PC-9 (cell line): ENCODE data around the gene TMSB10. TPM values are rescaled to one million over a fixed set of nuclear protein-coding genes. Genes with fewer than 3 reads are reported as not detected.

Experiments used
- BruUV-seq: library from RNA; stranded (reverse); fragments of 400-500 nt; replicated peaks from 2 replicates; lab custom pipeline; 2021; lab: Mats Ljungman, UMichigan
- CTCF ChIA-PET: fragments of 300-600 bp; sonication (Branson Sonifier 250); formaldehyde crosslinking; loops from one replicate; lab custom pipeline; 2022; ENCODE audit warnings: antibody characterized with exemption; lab: Charles Lee
- POLR2A ChIA-PET: fragments of 300-600 bp; sonication (Branson Sonifier 250); formaldehyde crosslinking; loops from one replicate; lab custom pipeline; 2022; ENCODE audit warnings: antibody characterized with exemption; ENCODE audit not compliant: unreplicated experiment; lab: Charles Lee
- DNase-seq, 2 experiments: peaks; one replicate each; pipeline versions ENCODE4 v3.0.0 to v3.0.0-alpha.2; 2015 to 2022; ENCODE audit warnings: mixed read lengths in 1 of 2
- H2AFZ ChIP-seq: fragments of 200-600 bp; sonication (generic); 2 replicates; pipeline ENCODE4 v1.8.1; 2017; ENCODE audit warnings: antibody characterized with exemption
- H3F3A ChIP-seq: fragments of 200-600 bp; sonication (generic); 2 replicates; pipeline ENCODE4 v1.8.1; 2017; ENCODE audit warnings: antibody characterized with exemption, mild to moderate bottlenecking, low read depth; ENCODE audit not compliant: insufficient read depth
- H3K27ac ChIP-seq: fragments of 200-600 bp; sonication (generic); 2 replicates; pipeline ENCODE4 v1.6.1; 2016; ENCODE audit warnings: mixed run types
- H3K27me3 ChIP-seq: fragments of 200-600 bp; sonication (generic); 2 replicates; pipeline ENCODE4 v1.6.1; 2016; ENCODE audit warnings: low read depth, mixed run types; ENCODE audit not compliant: insufficient read depth
- H3K36me3 ChIP-seq: fragments of 200-600 bp; sonication (generic); 2 replicates; pipeline ENCODE4 v1.6.1; 2016; ENCODE audit warnings: low read depth, mixed run types
- H3K4me1 ChIP-seq: fragments of 200-600 bp; sonication (generic); replicated peaks from 2 replicates; pipeline ENCODE4 v1.6.1; 2016; ENCODE audit warnings: mixed run types; ENCODE audit not compliant: insufficient read depth
- H3K4me2 ChIP-seq: fragments of 200-600 bp; sonication (generic); 2 replicates; pipeline ENCODE4 v1.6.1; 2017; ENCODE audit warnings: mixed run types
- H3K4me3 ChIP-seq: fragments of 200-600 bp; sonication (generic); 2 replicates; pipeline ENCODE4 v1.6.1; 2016; ENCODE audit warnings: mixed run types
- H3K79me2 ChIP-seq: fragments of 200-600 bp; sonication (generic); 2 replicates; pipeline ENCODE4 v1.6.1; 2017; ENCODE audit warnings: low read depth, mixed run types
- H3K9me2 ChIP-seq: fragments of 200-600 bp; sonication (generic); 2 replicates; pipeline ENCODE4 v1.8.1; 2017; ENCODE audit warnings: mild to moderate bottlenecking; ENCODE audit not compliant: insufficient read depth
- H3K9me3 ChIP-seq: fragments of 200-600 bp; sonication (generic); 2 replicates; pipeline ENCODE4 v1.8.1; 2016; ENCODE audit warnings: low read depth; ENCODE audit not compliant: insufficient read depth
- H4K20me1 ChIP-seq: fragments of 200-600 bp; sonication (generic); 2 replicates; pipeline ENCODE4 v1.8.1; 2017; ENCODE audit not compliant: insufficient read depth
- CTCF ChIP-seq: fragments of 200-600 bp; sonication (generic); conservative IDR thresholded peaks from 2 replicates; pipeline ENCODE4 v1.6.1; 2017; ENCODE audit warnings: mixed run types, antibody characterized with exemption, mild to moderate bottlenecking, moderate library complexity
- EZH2 ChIP-seq: fragments of 200-600 bp; sonication (generic); IDR thresholded peaks from 2 replicates; pipeline ENCODE4 v1.8.0; 2017; ENCODE audit warnings: antibody characterized with exemption, low read depth
- intact Hi-C: fragments of 100-400 bp; cut with micrococcal nuclease; formaldehyde crosslinking; loops from one replicate; pipeline ENCODE4 v1.10.0; 2022; ENCODE audit not compliant: unreplicated experiment
- total RNA-seq: library from RNA; stranded (reverse); gene quantifications from 2 replicates; pipeline ENCODE4 v1.2.3, GENCODE V29; 2021

The TMSB10 gene
- total RNA-seq, 1 experiment from 2014 or later = 1,668 TPM

- Histone ChIP-seq H4K20me1 (no peaks in the 10 kb centered on the region), H3K4me1 (peaks cover 14% of the 10 kb centered on the region), H3K27ac (no peak overlapping the region), H3F3A (peaks cover 6% of the 10 kb centered on the region; the same call in 1 of the 2 replicates), H3K9me2 (no peaks in the 10 kb centered on the region), H3K9me3 (no peaks in the 10 kb centered on the region), H3K36me3 (no peaks in the 10 kb centered on the region), H3K4me2 (no peak overlapping the region), H3K79me2 (no peaks in the 10 kb centered on the region), H3K4me3 (no peak overlapping the region), H2AFZ (no peak overlapping the region), H3K27me3 (no peaks in the 10 kb centered on the region)
- ChIA-PET POLR2A (no interaction called here), CTCF (no interaction called here)
- TF ChIP-seq EZH2 = no peak
- TF ChIP-seq CTCF = no peak
- DNase-seq = no peak
- intact Hi-C loops = no loop called here
- no TSS peak for BruUV-seq
Observed at GRCh38 chr2:84897773-84898172, 7.7 kb upstream of the TMSB10 start.

GRCh38 chr2:84899304-84900204 lies 5.9 kb upstream of the TMSB10 start:
- peaks cover 3% of the 10 kb centered on the region; the same call in 1 of the 2 replicates for H3F3A ChIP-seq
- no peak overlapping the region for H3K4me2 ChIP-seq
- no TSS peak for BruUV-seq
- POLR2A ChIA-PET = no interaction called here
- H3K27me3 ChIP-seq = 0 out of 2 replicates have a peak, but pooled peaks cover 3% of the 10 kb centered on the region
- CTCF ChIA-PET = no interaction called here
- no peak for DNase-seq
- no peak overlapping the region for H3K27ac ChIP-seq
- H3K79me2 ChIP-seq = no peaks in the 10 kb centered on the region
- no peaks in the 10 kb centered on the region for H4K20me1 ChIP-seq
- intact Hi-C loops = no loop called here
- no peak overlapping the region for H3K4me3 ChIP-seq
- H3K9me3 ChIP-seq = no peaks in the 10 kb centered on the region
- TF ChIP-seq EZH2 (no peak), CTCF (no peak)
- H3K4me1 ChIP-seq = peaks cover 11% of the 10 kb centered on the region; the same call in 1 of the 2 replicates
- no peaks in the 10 kb centered on the region for H3K36me3 ChIP-seq
- H2AFZ ChIP-seq = no peak overlapping the region
- no peaks in the 10 kb centered on the region for H3K9me2 ChIP-seq

GRCh38 chr2:84900971-84901370 lies 4.5 kb upstream of the TMSB10 start:
- Histone ChIP-seq H4K20me1 (no peaks in the 10 kb centered on the region), H3K27me3 (0 out of 2 replicates have a peak, but pooled peaks cover 3% of the 10 kb centered on the region), H3K4me1 (0 out of 2 replicates have a peak, but pooled peaks cover 6% of the 10 kb centered on the region), H3K9me3 (no peaks in the 10 kb centered on the region), H3K9me2 (no peaks in the 10 kb centered on the region), H3K27ac (no peak overlapping the region), H3K79me2 (peaks cover 4% of the 10 kb centered on the region), H3K4me2 (no peak overlapping the region), H3K4me3 (no peak overlapping the region), H2AFZ (no peak overlapping the region), H3F3A (no peaks in the 10 kb centered on the region; the same call in 1 of the 2 replicates), H3K36me3 (no peaks in the 10 kb centered on the region)
- POLR2A ChIA-PET = no interaction called here
- CTCF ChIA-PET = no interaction called here
- BruUV-seq = no TSS peak
- intact Hi-C loops = no loop called here
- TF ChIP-seq CTCF (no peak), EZH2 (no peak)
- no peak for DNase-seq
